ENCODE data around the gene NAB1.
A peak's percentile ranks its signal among the peaks of the same experiment; 100 is the strongest.
"Not testable (repeated sequence)": the region's sequence is repeated elsewhere in the genome, so short reads cannot be mapped to it uniquely, and the experiment has no call there.

NAB1 gene

GRCh38 chr2:190674966-190675650 is 26.2 kb downstream of the NAB1 start:
- DNase-seq (ENCODE audit: low read depth in 2 of 2), result no peak

GRCh38 chr2:190677255-190677654 is 28.4 kb downstream of the NAB1 start:
- DNase-seq (ENCODE audit: low read depth in 2 of 2), result no peak

DNA sequence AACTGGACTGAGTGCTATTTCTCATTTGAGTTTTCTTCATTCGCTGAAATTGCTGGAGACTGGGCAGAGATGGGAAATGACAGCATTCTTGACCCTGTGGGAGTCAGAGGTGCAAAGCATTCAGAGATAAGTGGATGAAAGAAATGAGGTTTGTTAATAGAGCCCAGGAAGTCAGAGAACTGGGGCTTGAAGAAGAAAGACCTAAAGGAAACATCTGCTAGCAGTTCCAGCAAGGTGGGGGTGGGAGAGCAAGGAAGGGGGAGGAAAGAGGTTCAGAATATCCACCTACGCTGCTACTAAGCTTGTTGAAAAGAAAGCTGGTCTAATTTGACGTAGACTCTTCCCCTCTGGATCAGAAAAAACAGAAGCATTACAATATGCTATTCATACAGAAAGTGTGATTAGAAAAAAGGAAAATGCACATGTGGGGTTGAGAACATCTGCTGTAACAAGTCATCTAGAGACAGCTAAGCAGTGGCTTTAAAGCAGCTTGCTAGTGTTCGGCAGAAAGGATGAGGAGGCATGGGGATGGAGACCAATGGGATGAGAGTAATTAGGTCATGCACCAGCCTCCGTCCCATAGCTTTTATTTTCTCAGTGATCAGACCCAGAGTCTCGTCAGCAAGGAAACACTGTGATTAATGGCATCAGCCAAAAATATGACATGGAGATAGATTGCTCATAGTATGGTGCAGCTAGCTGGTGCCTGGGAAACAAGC is 29.7 kb downstream of the NAB1 start:
- DNase-seq (ENCODE audit: low read depth in 2 of 2), result no peak

- DNase-seq (ENCODE audit: low read depth in 2 of 2), result no peak
These were observed 30.5 kb downstream of the NAB1 start for GRCh38 chr2:190679391-190679790.

- peak; percentile 19 to 22 for DNase-seq (ENCODE audit: low read depth in 2 of 2)
These were observed 31.1 kb downstream of the NAB1 start for GRCh38 chr2:190679813-190680591.

DNA sequence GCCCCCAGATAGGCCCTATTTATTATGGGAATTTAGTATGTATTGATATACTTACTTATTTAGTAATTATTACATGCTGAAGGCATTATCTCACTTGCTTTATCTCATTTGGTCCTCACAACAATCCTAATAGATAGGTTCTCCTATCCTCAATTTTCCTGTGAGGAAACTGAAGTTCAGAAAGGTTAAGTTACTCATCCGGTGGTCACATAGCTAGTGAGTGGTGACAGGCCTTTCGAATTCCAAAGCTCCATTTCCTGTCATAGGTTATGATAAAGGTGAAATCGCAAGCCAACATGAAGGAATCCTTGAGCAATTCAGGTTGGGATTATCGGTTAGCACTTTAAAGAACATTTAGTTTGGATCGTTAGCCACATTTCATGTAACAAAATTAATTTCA is 33.3 kb downstream of the NAB1 start:
- DNase-seq (ENCODE audit: low read depth in 2 of 2), result no peak

DNA sequence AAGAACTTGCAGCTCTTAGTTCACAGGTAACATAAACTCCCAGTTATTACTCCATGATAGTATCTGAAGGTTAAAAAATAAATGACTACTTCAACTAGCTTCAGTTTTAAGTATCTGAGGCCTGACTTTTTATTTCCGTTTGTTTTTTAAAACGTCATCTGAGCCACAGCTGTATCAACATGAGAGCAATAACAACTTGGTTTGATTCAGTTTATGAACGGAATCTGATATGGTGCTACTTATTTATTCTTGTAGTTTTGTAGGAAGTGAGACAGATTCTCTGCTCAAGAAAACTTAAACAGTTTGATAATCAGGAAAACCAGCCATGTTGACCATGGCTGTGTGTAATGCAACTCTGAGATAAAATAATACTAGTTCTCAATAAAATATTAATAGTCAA is 34.9 kb downstream of the NAB1 start:
- no peak for DNase-seq (ENCODE audit: low read depth in 2 of 2)

DNA sequence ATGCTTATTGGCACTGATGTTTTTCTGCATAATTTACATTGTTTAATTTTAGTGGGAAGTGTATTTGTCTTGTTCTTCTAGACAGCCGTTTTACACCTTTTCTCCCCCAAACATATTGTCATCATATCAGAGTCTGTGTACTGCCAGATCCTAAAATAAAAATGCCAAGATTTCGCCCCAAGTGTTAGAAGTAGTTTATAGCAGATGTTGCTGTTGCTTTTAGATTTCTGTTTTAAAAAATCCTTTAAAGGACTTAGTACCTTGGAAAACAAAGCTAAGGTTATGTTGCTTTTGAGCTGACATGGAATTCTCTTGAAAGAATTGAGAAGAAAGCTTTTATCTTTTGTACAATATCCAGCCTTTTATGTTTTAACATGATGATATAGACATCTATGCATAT is 36.0 kb downstream of the NAB1 start:
- no peak for DNase-seq (ENCODE audit: low read depth in 2 of 2)

- no peak for DNase-seq (ENCODE audit: low read depth in 2 of 2)
These were observed 36.5 kb downstream of the NAB1 start for GRCh38 chr2:190685333-190685732.

- no peak for DNase-seq (ENCODE audit: low read depth in 2 of 2)
These were observed 44.8 kb downstream of the NAB1 start for GRCh38 chr2:190693533-190694232.

DNA sequence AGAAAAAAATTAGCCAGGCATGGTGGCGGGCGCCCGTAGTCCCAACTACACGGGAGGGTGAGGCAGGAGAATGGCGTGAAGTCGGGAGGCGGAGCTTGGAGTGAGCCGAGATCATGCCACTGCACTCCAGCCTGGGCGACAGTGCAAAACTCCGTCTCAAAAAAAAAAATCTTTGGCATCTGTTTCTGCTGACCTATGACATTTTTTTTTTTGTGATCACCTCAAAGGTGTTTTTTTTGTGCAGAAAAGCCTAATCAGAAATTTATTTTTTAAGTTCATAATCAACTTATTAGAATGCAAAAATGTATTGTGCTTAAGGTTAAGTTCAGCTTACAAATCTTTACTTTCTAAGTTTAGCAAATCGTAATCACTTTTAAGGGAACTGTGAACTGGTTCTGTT is 45.6 kb downstream of the NAB1 start:
- DNase-seq (ENCODE audit: low read depth in 2 of 2), result no peak

DNA sequence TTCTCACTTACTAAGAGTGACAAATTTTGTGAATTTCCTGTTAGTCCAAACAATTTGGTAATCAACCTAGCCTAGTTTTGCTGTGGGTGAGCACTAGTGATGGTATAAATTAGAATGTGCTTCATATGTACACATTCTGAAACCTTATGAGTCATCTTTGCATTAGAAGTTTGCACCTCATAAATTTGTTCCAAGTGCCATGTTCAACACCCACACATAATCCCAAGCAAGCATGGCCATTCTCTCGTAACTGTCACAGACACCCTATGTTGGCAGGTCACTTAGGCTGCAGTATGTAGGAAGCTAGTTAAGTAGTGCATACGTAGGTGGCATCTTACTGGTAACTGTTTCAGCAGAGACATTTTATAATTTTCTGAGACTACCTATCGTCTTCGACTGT is 46.9 kb downstream of the NAB1 start:
- no peak for DNase-seq (ENCODE audit: low read depth in 2 of 2)

DNA sequence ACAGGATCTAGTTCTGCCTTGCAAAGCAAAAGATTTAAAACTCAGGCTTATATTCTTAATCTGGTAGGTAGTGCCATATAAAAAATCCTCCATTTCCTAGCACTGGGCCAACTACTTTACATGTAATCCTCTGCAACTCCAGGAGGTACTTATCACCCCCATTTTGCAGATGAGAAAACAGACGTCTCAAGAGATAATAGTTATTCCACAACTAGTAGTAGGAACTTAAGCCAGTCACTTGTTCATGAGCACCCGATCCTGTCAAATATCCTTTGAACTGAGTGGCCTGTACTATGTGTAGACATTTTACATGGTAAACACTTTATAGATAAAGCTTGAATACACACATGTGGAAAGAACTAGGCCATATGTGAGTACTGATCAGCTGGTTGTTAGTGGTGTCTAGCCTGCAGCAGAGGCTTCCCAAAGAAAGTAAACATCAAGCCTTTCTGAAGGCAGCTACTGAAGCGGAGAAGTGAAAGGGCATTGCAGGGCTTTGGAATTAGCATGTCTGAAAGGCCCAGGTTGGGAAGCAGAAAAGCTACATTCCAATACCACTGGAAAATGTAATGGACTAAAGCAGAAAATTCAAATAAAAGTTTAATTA is 48.0 kb downstream of the NAB1 start:
- no peak for DNase-seq (ENCODE audit: low read depth in 2 of 2)

DNA sequence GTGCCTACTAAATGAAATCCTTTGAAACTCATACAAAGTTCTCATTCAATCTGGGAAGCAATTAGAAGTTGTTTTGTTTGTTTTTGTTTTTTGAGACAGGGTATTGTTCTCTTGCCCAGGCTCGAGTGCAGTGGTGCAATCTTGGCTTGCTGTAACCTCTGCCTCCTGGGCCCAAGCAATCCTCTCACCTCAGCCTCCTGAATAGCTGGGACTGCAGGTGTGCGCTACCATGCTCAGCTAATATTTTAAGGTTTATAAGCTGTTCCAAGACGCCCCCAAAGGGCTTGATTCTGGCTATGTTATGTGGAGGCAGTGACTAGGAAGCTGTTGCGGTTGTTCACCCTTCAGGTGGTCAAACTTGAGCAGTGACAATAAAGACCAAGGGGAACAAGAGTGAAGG is 48.5 kb downstream of the NAB1 start:
- no peak for DNase-seq (ENCODE audit: low read depth in 2 of 2)

DNA sequence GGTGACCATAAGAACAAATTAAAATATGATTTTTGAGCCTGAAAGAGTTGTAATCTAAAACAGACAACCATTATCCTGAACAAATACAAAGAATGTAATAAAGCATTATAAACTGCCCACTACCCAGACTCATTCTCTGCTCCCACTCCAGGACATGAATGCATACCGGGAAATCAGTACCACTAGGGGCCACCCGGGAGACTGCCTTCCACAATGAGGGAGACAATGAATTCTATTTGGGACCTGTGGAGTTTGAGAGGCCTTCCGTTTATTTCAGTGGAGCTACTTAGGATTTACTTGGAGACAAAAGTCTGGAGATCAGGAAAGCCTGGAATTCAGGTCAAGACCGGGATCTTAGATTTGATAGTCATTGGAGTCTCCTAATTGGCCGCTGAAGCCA is 50.0 kb downstream of the NAB1 start:
- DNase-seq (ENCODE audit: low read depth in 2 of 2), result no peak

GRCh38 chr2:190701586-190701985 is 52.7 kb downstream of the NAB1 start:
- DNase-seq (ENCODE audit: low read depth in 2 of 2), result no peak

- DNase-seq (ENCODE audit: low read depth in 2 of 2), result no peak
These were observed 56.4 kb downstream of the NAB1 start for GRCh38 chr2:190705280-190705679.

- no peak for DNase-seq (ENCODE audit: low read depth in 2 of 2)
These were observed 58.8 kb downstream of the NAB1 start for GRCh38 chr2:190707726-190708125.

- not testable (repeated sequence) for DNase-seq (ENCODE audit: low read depth in 2 of 2)
These were observed 59.8 kb downstream of the NAB1 start for GRCh38 chr2:190708650-190709049.

- DNase-seq (ENCODE audit: low read depth in 2 of 2), result no peak
These were observed 62.2 kb downstream of the NAB1 start for GRCh38 chr2:190711069-190711468.

GRCh38 chr2:190713471-190713870 is 64.6 kb downstream of the NAB1 start:
- DNase-seq (ENCODE audit: low read depth in 2 of 2), result no peak

DNA sequence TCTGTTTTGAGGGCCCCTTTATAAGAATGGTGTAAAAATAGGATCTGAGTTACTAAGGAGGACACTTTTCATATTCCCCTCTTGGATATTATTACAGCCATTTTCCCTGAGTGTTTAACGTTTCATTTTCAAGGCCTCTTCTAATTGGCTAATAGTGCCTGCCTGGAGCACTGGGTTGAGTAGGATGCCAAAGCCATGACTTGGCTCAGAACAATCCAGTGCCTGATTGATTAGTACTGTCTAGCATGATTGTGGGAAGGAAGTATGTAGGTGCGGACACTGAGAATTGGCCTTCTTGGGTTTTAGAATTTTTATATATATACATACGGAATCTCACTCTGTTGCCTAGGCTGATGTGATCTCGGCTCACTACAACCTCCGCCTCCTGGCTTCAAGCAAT is 66.1 kb downstream of the NAB1 start:
- no peak for DNase-seq (ENCODE audit: low read depth in 2 of 2)

Data from stimulated activated CD8-positive, alpha-beta memory T cell treated with anti-CD3 and anti-CD28 coated beads, Interleukin-15, amount 100 ng/mL, for 4 hours (primary cell).